Kidney epithelial cell (primary cell): ENCODE data around the gene UGT1A8. TPM values are rescaled to one million over a fixed set of nuclear protein-coding genes. Genes with fewer than 3 reads are reported as not detected.

ENCODE experiments used
- DNase-seq: peaks from one replicate; pipeline ENCODE4 v3.0.0-alpha.2; 2010; ENCODE audit warnings: low read depth
- H3K27me3 ChIP-seq: 2 replicates; pipeline ENCODE4 v1.6.0; 2011; ENCODE audit warnings: low read length; ENCODE audit not compliant: control insufficient read depth, insufficient read depth
- H3K36me3 ChIP-seq: 2 replicates; pipeline ENCODE4 v1.5.1; 2011; ENCODE audit warnings: low read length; ENCODE audit not compliant: control insufficient read depth, insufficient read depth
- H3K4me3 ChIP-seq: 2 replicates; pipeline ENCODE4 v1.5.1; 2011; ENCODE audit warnings: low read depth, mild to moderate bottlenecking, control low read depth, low read length
- total RNA-seq: library from RNA; depleted of rRNA; stranded (reverse); fragments of >200 nt; gene quantifications from 2 replicates; pipeline ENCODE4 v1.2.3, GENCODE V29; 2015
- TF ChIP-seq, protein P1 (sequence below): IDR thresholded peaks from 2 replicates; pipeline ENCODE4 v1.5.1; 2011; ENCODE audit warnings: mild to moderate bottlenecking, moderate library complexity, low read length, control low read depth, inconsistent platforms; ENCODE audit not compliant: insufficient read depth, poor library complexity, severe bottlenecking

Gene UGT1A8
- total RNA-seq, 1 donor from 2014 or later = not detected

DNA sequence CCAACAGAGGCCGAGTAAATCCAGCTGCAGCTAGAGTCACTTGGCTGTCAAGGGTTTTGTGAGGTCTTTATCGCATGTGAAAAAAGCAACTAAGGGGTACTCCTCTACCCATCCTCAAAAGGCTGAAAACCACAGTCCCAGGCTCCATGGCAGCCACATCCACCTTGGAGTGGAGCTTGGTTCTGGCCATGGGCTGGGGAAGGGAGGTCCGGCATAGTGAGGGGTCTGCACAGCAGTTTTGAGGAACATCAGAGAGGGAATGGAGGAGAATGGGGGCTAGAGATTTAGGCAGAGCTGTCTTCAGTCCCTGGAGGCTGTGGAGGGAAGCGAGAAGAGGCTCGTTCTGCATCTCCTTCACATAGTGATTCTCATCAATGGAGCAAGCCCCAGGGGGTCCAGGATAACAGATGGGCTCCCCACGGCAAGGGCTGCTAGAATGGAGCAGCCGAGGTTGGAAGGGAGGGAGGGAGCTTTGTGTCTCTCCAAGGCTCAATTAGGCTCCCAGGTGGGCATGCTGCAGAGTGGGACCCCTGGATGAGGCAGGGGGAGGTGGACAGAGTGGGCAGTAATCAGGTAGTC, 181.7 kb downstream of the UGT1A8 start:
- peaks cover 2% of the 10 kb centered on the region for H3K27me3 ChIP-seq
- no peak for DNase-seq
- H3K4me3 ChIP-seq = no peak overlapping the region
- TF ChIP-seq, protein P1, sequence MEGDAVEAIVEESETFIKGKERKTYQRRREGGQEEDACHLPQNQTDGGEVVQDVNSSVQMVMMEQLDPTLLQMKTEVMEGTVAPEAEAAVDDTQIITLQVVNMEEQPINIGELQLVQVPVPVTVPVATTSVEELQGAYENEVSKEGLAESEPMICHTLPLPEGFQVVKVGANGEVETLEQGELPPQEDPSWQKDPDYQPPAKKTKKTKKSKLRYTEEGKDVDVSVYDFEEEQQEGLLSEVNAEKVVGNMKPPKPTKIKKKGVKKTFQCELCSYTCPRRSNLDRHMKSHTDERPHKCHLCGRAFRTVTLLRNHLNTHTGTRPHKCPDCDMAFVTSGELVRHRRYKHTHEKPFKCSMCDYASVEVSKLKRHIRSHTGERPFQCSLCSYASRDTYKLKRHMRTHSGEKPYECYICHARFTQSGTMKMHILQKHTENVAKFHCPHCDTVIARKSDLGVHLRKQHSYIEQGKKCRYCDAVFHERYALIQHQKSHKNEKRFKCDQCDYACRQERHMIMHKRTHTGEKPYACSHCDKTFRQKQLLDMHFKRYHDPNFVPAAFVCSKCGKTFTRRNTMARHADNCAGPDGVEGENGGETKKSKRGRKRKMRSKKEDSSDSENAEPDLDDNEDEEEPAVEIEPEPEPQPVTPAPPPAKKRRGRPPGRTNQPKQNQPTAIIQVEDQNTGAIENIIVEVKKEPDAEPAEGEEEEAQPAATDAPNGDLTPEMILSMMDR = no peak
- H3K36me3 ChIP-seq = no peaks in the 10 kb centered on the region

- TF ChIP-seq, protein P1 = no peak
- Histone ChIP-seq H3K4me3 (no peak overlapping the region), H3K27me3 (peaks cover 2% of the 10 kb centered on the region), H3K36me3 (no peaks in the 10 kb centered on the region)
- no peak for DNase-seq
Measured at GRCh38 chr2:233799716-233800115, 182.3 kb downstream of the UGT1A8 start.

- peaks cover 2% of the 10 kb centered on the region for H3K27me3 ChIP-seq
- DNase-seq = no peak
- no peaks in the 10 kb centered on the region for H3K36me3 ChIP-seq
- TF ChIP-seq, protein P1 = no peak
- no peak overlapping the region for H3K4me3 ChIP-seq
Measured at GRCh38 chr2:233800208-233800607, 182.8 kb downstream of the UGT1A8 start.

DNA sequence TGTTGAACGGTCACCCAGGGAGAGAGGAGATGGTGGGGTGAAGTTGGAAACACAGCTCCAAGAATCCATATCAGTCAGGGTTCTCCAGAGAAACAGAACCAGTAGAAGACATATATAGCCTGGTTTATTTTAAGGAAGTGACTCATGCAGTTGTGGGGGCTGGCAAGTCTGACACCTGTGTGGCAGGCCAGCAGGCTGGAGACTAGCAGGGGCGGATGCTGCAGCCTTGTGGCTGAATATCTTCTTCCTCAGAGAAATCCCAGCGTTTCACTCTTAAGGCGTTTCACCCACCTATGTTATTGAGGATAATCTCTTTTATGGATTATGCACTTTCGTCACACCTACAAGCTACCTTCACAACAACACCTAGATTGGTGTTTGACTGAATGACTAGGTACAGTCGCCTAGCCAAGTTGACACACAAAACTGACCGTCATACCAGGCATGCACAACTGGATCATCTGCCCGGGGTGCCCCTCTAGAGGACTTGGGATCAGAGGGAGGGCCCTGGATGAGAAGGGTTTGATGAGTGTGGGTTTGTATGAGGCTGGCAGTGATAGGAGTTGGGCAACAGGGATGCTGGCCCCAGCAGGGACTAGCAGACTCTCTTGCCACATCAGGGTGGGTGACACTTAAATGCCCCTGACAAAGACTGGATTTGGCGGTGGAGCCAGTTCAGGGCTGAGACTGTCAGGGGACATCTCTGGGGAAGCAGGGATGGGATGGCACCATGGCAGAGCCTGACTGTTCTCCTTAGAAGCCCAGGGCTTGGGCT, 184.1 kb downstream of the UGT1A8 start:
- H3K27me3 ChIP-seq = peaks cover 2% of the 10 kb centered on the region
- DNase-seq = no peak
- H3K4me3 ChIP-seq = no peak overlapping the region
- TF ChIP-seq, protein P1 = no peak
- H3K36me3 ChIP-seq = no peaks in the 10 kb centered on the region

DNA sequence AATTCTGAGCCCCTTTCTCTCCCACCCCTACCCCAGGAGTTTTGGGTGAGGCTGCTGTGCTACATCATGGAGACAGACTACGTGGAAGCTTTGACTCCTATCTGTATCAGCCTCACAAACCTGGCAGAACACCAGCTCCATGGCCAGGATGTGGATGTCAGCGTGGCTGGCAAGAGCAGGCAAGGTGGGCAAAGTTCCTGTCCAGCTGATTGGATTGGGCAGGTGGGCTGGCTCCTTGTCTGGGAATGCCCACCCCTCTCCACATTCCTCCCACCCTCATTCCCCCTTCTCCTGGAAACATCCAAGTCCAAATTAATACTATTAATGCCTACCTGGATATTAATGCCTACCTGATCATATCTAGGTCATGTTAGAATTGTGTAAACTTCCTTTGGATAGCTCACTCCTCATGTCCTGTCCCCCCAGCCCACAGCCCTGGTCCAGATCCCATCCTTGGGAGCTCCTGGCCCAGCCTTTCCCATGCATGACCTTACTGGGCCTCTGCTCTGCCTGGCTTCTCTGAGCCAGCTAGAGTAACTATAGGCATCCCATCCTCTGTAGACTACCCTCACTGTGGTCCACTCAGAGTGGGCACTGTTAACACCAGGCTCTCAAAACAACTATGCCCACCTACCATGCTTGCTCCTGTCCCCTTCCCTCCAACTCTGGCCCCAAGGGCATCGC, 184.8 kb downstream of the UGT1A8 start:
- DNase-seq = no peak
- no peak overlapping the region for H3K4me3 ChIP-seq
- TF ChIP-seq, protein P1 = no peak
- peaks cover 2% of the 10 kb centered on the region for H3K27me3 ChIP-seq
- H3K36me3 ChIP-seq = no peaks in the 10 kb centered on the region
